ENCODE measurements around the gene TUBB6.

The TUBB6 gene

GRCh38 chr18:12374401-12374800 lies 66.4 kb downstream of the TUBB6 start (continued):
- TF ChIP-seq SP3 (tag by site-specific recombination; IDR thresholded peaks at IDR 0.05) (no peak), IKZF3 (tag by site-specific recombination; IDR thresholded peaks at IDR 0.05) (no peak), ZNF157 (tag by site-specific recombination; IDR thresholded peaks at IDR 0.05) (no peak), ZNF521 (tag by site-specific recombination; IDR thresholded peaks at IDR 0.05) (no peak), YY1 (tag by site-specific recombination; IDR thresholded peaks at IDR 0.05) (no peak), ZNF621 (tag by site-specific recombination; IDR thresholded peaks at IDR 0.05) (no peak), SCRT1 (tag by site-specific recombination; IDR thresholded peaks at IDR 0.05; ENCODE audit: borderline replicate concordance) (no peak)
